LNCaP clone FGC (cell line): ENCODE data around the gene ARSA.
A peak's percentile ranks its signal among the peaks of the same experiment; 100 is the strongest.
"Not testable (repeated sequence)": the region's sequence is repeated elsewhere in the genome, so short reads cannot be mapped to it uniquely, and the experiment has no call there.

ENCODE experiments used
- DNase-seq: peaks from one replicate; pipeline ENCODE4 v3.0.0-alpha.2; 2011; ENCODE audit warnings: low read depth
- H3K4me3 ChIP-seq: 2 replicates; pipeline ENCODE4 v1.5.1; 2011; ENCODE audit warnings: mild to moderate bottlenecking, low read depth, low read length, control low read depth
- TF ChIP-seq, protein P1 (sequence below): IDR thresholded peaks from 2 replicates; pipeline ENCODE4 v1.5.1; 2012; ENCODE audit warnings: mild to moderate bottlenecking; ENCODE audit not compliant: control insufficient read depth, insufficient read depth; ENCODE audit errors: extremely low read depth

Gene ARSA

DNA sequence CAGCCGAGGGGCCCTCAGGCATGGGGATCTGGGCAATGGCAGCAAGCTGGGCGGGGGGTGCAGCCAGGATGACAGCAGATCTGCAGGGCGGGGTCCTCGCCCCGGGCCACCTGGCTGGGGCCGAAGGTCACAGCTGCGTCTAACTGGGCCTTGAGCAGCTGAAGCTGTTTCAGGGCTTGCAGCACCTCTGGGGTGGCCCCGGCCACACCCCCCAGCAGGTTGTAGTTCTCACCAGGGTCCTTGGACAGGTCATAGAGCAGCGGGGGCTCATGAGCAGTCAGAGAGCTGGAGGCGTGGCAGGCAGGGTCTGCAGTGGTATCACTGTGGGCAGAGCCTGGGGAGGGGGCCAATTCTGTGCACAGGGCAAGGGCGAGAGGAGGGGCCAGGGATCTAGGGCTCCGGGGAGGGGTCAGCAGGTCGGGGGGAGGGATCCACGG is 2.8 kb downstream of the ARSA start:
- DNase-seq, result no peak
- H3K4me3 ChIP-seq, result no peak overlapping the region
- TF ChIP-seq, protein P1, sequence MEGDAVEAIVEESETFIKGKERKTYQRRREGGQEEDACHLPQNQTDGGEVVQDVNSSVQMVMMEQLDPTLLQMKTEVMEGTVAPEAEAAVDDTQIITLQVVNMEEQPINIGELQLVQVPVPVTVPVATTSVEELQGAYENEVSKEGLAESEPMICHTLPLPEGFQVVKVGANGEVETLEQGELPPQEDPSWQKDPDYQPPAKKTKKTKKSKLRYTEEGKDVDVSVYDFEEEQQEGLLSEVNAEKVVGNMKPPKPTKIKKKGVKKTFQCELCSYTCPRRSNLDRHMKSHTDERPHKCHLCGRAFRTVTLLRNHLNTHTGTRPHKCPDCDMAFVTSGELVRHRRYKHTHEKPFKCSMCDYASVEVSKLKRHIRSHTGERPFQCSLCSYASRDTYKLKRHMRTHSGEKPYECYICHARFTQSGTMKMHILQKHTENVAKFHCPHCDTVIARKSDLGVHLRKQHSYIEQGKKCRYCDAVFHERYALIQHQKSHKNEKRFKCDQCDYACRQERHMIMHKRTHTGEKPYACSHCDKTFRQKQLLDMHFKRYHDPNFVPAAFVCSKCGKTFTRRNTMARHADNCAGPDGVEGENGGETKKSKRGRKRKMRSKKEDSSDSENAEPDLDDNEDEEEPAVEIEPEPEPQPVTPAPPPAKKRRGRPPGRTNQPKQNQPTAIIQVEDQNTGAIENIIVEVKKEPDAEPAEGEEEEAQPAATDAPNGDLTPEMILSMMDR, result no peak

DNA sequence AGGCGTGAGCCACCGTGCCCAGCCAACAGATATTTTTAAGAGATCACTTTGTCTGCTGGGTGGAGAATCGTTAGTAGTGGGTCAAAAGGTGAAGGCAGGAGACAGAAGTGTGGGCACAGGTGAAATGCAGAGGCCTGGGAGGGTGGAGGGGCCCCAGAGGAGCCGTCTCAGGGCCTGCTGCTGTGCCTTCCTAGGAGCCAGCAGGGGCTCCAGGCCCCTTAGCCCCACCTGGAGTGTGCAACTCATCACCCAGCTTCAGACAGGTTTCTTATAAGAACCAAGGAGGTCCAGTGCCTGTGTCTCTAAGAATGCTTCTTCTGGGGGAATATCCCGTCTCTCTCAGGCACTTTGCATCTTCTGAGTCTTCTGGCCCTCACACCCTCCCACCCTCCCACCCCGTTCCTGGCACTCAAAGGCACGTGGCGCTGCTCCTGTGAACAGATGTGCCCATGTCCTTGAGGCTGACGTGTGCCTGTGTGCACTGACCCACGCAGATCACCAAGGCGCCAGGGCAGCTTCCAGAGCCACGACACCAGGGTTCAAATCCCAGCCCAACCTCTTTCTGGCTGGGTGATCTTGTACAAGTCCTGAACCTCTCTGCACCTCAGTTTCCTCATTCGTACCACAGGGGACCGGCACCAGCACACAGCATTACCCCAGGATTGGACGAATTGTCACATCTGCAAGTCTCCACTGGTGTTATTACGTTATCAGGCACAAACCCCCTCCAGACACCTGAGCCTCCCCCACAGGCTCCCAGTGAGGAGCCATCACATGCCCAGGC is 3.4 kb downstream of the ARSA start:
- DNase-seq, result no peak
- TF ChIP-seq, protein P1, result no peak
- no peak overlapping the region for H3K4me3 ChIP-seq

DNA sequence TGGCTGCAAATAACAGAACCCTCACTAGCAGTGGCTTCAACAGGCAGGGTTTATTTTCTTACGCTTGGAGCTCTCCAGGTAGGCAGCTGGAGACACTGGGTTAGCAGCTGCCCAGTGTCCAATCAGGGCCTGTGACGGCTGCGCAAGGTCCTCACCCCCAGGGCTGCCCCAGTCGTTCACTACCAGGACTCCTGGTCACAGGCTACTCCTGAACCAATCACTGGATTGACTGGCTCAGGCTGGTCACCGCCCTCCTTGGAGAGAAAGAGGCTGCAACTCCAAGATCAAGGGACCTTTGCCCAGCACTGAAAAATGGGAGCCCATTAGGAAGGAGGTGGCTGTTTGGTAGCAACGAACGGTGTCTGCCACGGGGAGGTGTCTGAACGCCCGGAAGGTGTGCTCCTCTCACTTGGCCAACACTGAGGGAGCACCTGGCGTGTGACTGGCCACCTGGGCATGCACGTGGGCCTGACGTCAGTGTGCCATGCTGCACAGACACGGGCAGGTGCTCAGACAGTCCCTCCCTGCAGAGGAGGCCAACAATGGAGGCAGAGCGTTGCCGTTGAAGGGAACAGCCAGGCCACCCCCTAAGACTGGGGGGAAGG is 5.1 kb downstream of the ARSA start:
- peak; percentile 87 for DNase-seq
- peak overlapping the region; percentile 24 for H3K4me3 ChIP-seq
- TF ChIP-seq, protein P1, result no peak

DNA sequence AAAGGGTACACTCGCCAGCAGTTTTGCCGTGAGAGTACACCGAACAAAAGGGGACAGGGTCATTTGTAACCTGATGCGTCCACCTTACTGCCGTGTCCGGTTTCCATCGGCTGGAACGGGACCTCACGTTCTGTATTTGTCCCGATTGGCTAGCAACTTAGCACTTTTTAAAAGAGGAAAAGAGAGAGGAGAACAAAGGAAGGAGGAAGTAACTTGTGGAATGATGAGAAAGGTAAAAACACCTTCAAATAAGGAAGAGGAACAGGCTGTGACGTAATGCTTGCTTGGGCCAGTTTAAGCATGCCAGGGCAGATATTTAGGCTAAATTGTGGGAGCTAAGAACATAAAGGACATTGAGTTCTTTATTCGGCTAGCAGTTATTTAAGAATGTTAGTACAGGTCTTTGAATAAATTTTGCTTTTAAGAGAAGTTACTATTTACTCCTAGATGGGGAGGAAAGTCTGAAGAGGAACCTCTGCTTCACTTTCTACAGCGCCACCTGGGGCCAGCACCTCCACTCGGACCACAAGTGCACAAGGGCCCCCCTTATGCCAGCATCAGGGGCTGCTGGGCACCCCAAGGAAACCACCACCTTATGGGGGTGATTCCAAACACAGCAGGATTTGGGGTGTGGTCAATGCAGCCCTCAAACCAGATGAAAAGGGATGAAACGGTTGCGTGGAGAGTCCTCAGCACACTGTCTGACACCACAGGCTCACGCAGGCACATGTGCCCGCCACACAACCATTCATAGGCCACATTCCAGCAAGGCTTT is 5.8 kb downstream of the ARSA start:
- TF ChIP-seq, protein P1, result no peak
- peak overlapping the region; percentile 24 for H3K4me3 ChIP-seq
- peak; percentile 41 for DNase-seq

DNA sequence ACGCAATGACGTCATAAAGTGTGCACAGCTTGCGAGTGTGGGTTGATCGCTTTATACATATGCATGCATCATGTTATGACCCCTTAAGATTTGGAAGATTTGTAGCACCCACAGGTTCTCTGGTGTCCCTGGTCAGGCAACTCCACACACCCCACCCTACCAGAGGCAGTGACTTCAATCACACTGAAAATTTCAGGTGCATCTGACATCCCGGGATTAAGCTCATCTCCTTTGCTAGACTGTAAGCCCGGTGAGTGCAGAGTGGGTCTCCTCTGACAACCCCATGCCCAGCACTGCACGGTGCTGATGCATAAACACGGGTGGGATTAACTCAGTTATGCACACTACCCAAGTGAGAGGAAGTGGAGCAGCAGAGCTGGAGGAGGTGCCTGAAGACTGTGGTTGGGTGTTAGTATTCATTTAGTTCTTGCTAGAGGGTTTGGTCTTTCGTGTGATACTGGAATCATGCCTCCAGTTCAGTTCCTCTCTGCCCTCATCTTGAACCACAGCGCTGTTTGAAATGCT is 6.5 kb downstream of the ARSA start:
- TF ChIP-seq, protein P1, result no peak
- 0 out of 2 replicates have a peak overlapping the region, but pooled peaks have one; percentile 11 for H3K4me3 ChIP-seq
- no peak for DNase-seq

DNA sequence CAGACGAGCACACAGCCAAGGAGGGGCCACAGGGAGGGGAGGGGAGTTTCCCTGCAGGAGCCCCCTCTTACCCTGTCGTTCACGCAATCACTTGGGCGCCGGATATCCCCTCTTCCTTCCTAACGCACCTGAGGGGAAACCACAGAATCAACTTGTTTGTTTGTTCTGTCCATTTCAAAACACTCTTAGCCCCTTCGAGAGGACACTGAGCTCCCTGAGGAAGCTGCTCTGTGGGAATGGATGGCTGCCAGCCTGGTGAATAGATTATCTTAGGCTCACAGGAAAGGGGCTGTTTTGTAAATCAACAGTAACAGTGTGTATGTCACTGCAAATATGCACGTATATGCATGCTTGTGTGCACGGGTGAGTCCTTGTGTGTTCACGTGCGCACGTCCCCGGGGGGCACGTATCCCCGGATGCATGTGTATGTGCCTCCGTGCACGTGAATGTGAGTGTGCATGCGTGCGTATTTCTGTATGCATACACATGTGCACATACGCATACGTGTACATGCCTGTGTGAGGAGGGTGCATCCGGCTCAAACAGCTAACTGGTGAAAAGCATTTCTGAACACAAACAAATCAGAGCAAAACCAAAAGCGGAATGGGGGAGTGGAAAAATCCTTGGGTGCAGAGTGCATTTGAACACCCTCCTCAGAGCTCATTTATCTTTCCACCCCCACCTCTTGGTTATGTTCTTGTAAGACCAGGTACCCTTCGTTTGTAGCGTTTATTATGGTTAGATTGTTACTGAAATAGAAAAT is 7.2 kb downstream of the ARSA start:
- TF ChIP-seq, protein P1, result peak; percentile 73
- DNase-seq, result no peak
- H3K4me3 ChIP-seq, result peak overlapping the region; percentile 34

DNA sequence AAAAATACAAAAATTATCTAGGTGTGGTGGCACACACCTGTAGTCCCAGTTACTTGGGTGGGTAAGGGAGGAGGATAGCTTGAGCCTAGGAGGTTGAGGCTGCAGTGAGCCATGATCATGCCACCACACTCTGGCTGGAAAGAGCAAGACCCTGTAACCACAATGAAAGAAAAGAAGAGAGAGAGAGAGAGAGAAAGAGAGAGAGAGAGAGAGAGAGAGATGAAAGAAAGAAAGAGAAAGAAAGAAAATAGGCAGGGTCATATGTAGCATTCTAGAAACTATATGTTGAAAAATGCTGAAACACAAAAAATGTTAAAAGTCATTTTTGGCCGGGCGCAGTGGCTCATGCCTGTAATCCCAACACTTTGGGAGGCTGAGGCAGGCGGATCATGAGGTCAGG is 13.7 kb downstream of the ARSA start:
- DNase-seq, H3K4me3 ChIP-seq: not testable (repeated sequence)
